HL-60/S4 (cell line): ENCODE measurements around the gene MSTO1.
"Not testable (repeated sequence)": the region's sequence is repeated elsewhere in the genome, so short reads cannot be mapped to it uniquely, and the experiment has no call there.

Experiments used
- in situ Hi-C: fragments of 300-500 bp; cut with MboI; formaldehyde crosslinking; loops from 2 replicates; pipeline ENCODE4 v1.14.3; 2022; ENCODE audit warnings: low sequenced_read_pairs

Gene MSTO1

DNA sequence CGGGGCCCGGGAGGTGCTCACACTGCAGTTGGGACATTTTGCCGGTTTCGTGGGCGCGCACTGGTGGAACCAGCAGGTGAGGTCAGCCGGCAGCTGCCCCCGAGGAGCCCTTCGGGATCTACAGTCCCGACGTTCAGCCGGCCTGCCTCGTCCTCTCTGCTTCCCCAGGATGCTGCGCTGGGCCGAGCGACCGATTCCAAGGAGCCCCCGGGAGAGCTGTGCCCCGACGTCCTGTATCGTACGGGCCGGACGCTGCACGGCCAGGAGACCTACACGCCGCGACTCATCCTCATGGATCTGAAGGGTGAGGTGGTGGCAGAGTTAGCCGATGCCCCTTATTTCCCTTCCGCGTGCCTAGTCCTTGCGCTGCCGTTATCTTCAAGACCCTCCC, 234 bp downstream of the MSTO1 start:
- in situ Hi-C loops: not testable (repeated sequence)

GRCh38 chr1:155613226-155613625, 3.2 kb downstream of the MSTO1 start:
- in situ Hi-C loops: not testable (repeated sequence)

DNA sequence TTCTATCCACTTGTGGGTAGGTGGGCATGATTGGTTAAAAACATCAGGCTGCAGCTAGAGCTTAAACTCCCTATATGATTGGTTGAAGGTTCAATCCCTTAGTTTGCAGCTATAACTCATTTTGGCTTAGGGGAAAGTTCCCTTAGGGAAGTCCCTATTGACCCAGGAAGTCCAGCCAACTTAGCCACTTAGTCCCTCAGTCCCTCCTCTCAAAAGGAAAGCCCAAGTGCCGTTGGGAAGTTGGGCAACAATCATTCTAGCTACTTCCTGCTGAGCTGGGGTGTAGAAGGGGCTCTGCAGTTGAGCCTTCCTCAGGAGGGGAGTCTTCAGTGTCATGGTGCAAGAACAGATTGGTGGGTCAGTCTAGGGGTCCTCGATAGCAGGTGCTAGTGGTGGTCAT, 12.2 kb downstream of the MSTO1 start:
- in situ Hi-C loops: no loop called here

- in situ Hi-C loops: no loop called here
Measured at GRCh38 chr1:155623357-155623756, 13.3 kb downstream of the MSTO1 start.

GRCh38 chr1:155626428-155626827, 16.4 kb downstream of the MSTO1 start:
- in situ Hi-C loops: not testable (repeated sequence)

GRCh38 chr1:155636397-155637153, 26.6 kb downstream of the MSTO1 start:
- in situ Hi-C loops: no loop called here

DNA sequence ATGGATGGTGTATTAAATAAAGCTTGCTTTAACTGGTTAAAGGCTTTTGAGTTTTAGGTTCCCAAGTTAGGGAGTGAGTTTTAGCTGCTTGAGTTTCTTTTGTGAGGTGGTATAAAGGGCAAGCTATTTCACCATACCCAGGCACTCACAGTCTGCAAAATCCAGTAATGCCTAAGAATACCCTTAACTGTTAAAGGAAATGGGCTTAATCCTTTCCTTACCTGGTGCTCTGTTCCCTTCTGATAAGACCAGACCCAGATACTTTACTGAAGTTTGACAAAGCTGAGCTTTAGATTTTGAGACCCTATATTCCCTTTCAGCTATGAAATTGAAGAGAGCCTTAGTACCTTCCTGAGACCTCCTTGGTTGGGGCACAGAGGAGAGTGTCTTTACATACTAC, 30.3 kb downstream of the MSTO1 start:
- in situ Hi-C loops: no loop called here

GRCh38 chr1:155642559-155643180, 32.7 kb downstream of the MSTO1 start:
- in situ Hi-C loops: not testable (repeated sequence)

DNA sequence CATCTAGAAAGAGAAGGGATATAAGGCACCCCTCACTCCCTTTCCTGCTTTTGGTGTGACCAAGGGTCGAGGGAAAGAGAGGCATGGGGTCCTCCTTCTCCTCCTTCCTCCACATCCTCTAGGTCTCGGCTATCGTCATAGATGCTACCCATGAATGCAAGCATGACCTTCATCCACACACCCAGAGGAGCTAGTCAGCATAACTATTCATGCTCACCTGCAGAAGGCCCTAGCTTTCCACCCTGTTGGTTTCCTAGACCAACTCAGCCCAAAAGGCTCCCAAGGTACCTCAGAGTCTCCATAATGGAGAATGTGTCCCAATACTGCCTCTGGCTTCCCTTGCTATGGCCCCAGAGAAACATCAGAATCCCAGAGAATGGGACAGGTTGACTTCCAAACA, 33.2 kb downstream of the MSTO1 start:
- in situ Hi-C loops: no loop called here

DNA sequence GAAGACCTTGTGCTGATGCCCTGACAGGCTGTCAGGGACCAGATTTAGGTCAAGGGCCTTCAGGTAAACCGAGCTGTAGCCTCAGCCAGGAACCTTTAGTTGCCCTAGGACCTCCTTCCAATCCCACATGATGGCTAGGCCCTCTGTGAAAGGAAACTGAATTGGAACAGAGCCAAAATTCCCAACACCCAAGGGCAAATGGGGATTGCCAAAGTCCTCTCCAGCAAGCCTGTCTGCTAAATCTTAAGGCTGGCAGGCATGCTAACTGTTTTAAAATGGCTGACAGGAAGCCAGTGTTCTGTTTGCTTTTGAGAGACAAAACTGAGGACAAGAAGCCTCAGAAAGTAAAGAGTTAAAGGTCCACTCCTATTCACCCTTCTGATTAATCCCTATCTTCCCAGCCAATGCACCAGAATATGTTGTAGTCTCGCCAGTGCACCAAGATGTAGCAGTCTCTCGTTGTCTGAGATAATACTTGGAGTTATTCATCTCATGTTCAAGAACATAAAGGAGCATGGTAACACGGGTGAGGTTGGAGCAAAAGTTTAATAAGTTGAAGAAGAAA, 35.1 kb downstream of the MSTO1 start:
- in situ Hi-C loops: no loop called here

GRCh38 chr1:155645648-155646047, 35.6 kb downstream of the MSTO1 start:
- in situ Hi-C loops: no loop called here

DNA sequence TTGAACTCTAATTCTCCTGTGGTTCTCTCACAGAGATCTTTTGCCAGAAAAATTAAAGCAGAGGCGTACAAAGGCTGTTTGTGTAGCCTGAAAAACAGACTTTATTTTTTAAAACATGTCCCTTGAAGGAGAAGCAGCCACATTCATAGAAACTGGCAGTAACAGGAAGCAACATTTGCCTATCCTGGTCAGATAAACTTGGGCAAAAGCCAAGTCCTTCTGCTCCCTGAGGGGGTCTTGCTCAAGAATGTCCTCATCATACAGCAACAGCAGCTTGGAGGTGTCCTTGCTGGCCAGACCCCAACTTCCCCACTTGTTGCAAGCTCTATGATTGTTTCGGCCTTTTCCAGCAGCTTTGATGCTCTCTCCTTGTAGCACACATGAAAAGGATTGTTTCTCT, 36.3 kb downstream of the MSTO1 start:
- in situ Hi-C loops: no loop called here

DNA sequence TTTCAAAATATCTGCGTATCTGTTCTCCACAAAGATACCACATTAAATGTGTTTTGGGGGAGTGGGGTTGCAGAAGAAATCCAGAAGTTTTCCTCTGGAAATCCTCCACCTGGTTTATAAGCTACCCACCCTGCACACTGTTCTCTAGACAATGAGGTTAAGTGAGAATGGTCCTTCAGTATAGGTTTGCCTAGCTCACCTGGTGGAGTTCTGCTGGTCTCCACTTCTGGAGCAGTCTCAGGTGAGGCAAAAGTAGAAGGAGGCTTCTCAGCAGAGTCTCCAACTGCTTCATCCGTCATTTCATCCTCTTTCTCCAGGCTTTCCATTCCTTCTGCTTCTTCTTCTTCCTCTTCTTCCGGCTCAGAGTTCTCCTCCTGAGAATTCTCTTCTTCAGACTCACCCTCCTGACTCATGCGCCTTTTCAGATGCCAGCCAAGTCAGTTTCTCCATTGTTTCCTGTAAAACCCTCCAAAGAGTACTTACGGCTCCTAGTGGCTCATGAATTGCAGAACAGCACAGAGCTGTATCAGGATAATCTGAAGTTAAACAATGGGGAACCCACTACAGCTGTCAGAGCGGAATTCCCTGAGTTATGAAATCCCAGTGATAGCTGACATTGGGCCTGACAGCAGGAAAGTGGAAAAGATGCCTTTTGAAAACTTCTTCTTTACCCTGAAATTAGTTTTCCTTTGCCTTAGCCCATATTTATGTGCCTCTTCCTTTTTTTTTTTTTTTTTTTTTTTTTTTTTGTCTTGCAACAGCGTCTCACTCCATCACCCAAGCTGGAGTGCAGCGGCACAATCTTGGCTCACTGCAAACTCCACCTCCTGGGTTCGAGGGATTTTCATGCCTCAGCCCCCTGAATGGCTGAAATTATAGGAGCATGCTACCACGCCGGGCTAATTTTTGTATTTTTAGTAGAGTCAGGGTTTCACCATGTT, 38.5 kb downstream of the MSTO1 start:
- in situ Hi-C loops: no loop called here

DNA sequence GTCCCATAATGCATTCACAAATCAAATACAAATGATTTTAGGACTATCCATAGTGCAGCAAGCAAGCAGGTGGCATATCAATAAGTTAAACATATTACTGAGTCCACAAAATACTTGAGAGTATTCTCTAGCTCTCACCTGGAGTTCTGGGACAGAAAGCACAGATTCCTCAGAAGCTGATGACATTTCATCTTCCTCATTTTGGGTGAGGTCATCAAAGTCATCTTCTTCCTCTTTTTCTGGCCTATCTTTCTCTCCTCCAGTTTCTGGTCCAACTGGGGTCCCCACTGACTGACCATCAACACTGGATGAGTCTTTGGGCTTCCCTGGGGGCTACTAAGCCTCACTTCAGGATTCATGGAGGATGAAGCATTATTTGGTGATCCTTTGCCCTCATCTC, 39.7 kb downstream of the MSTO1 start:
- in situ Hi-C loops: no loop called here

DNA sequence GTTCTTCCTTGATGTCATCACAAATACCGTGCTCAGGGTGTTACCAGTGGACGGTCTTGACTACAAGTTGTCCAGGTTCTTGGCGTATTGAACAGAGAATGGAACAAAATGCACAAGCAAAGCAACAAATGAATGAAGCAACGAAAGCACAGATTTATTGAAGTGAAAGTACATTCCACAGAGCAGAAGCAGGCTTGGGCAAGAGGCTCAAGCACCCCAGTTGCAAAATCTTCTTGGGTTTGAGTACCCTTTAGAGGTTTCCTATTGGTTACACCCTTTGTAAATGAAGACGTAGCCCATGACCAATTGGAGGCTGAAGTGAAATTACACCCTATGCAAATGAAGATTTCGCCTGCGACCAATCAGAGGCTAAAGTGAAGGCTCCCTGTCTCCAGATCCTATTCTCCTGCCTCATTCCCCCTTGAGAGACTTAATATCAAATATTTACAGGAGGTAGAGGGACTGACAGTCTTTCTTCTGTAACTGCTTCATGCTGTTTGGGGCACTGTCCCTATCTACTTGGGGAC, 40.3 kb downstream of the MSTO1 start:
- in situ Hi-C loops: no loop called here

DNA sequence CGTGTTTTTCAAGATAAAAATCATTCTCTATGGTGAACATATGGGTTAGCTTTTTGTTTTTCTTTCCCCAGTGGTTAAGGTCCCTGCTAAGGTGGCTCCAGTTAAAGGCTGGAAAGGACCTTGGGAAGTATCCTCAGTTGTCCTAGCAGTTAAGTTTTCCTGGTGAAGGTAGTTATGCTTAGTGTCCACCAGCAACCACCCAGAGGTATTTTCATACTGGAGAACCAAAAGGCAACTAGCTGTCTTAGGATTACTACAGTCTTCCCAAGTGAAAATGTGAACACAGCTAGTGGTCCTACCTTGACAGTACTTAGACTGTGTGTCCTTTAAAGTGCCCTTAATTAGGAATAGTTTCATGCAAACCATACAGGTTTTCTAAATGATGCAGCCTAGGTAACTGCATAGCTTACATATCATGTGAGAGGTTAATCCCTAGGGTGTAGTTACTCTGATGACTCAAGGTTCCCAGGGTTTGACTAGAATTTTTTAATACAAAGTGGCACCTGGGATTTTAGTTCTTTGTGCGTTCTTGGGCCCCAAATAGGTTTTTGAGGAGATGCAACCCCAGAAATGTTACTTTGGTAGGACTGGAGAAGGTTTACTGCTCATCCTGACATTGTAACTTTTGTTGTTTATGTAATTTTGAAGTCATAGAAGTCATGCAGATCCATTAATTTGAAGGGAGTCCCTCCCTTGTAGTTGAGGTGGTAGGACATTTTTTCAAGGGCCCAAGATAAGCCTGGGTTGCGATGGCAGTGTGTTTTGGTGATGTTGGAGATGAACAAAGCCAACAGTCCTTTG, 42.0 kb downstream of the MSTO1 start:
- in situ Hi-C loops: no loop called here

- in situ Hi-C loops: no loop called here
Measured at GRCh38 chr1:155652951-155653350, 42.9 kb downstream of the MSTO1 start.

- in situ Hi-C loops: no loop called here
Measured at GRCh38 chr1:155657463-155657862, 47.4 kb downstream of the MSTO1 start.

DNA sequence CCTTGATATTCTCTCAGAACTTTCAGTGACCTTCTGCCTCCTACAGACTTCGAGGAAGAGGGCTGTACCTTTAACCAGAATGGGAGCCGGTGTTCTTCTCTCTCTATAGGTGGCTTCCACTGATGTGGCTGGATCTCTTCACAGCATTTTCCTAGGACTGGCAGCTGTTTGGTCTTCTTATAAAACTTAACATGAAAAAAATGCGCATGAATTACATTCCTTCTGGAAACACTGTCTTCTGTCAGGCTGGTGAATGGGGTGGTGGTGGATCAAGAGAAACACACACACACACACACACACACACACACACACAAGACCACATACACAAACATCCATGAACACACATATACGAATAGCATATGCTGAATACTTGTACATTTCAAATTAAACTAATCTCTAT, 51.2 kb downstream of the MSTO1 start:
- in situ Hi-C loops: not testable (repeated sequence)
